ENCODE measurements around the gene SUMO3. TPM values are rescaled to one million over a fixed set of nuclear protein-coding genes. Genes with fewer than 3 reads are reported as not detected.

The SUMO3 gene
- total RNA-seq, 1 experiment from 2014 or later: 70.3 TPM

DNA sequence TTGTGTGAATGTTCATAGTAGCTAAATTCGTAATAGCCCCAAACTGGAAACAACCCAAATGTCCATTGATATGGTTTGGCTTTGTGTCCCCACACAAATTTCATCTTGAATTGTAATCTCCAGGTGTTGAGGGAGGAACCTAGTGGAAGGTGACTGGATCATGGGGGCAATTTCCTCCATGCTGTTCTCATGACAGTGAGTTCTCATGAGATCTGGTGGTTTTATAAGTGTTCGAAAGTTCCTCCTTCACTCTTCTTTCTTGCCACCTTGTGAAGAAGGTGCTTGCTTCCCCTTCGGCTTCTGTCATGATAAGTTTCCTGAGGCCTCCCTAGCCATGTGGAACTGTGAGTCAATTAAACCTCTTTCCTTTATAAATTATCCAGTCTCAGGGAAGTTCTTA, 27.5 kb downstream of the SUMO3 start:
- peak; percentile 72 for DNase-seq
- Histone ChIP-seq H3K79me2 (ENCODE audit: low read length) (peaks cover 97% of the 10 kb centered on the region), H3K4me2 (ENCODE audit: low read depth, low read length, poor library complexity, severe bottlenecking) (peak overlapping the region; percentile 59), H3K36me3 (ENCODE audit: insufficient read depth, low read length) (peaks cover 25% of the 10 kb centered on the region), H3K4me3 (ENCODE audit: low read length) (peak overlapping the region; percentile 28), H3K9ac (ENCODE audit: low read length) (peak overlapping the region; percentile 17; the same call in 1 of the 2 replicates), H2AFZ (ENCODE audit: low read length) (no peak overlapping the region), H3K27ac (ENCODE audit: low read length) (peak overlapping the region; percentile 81), H3K4me1 (ENCODE audit: low read length) (peaks cover 51% of the 10 kb centered on the region), H3K9me3 (ENCODE audit: low read length) (no peaks in the 10 kb centered on the region), H4K20me1 (ENCODE audit: insufficient read depth, low read depth, low read length) (peaks cover 63% of the 10 kb centered on the region), H3K9me2 (replicated peaks; ENCODE audit: insufficient read depth, low read length) (no peaks in the 10 kb centered on the region), H3K27me3 (ENCODE audit: low read length) (no peaks in the 10 kb centered on the region)

DNA sequence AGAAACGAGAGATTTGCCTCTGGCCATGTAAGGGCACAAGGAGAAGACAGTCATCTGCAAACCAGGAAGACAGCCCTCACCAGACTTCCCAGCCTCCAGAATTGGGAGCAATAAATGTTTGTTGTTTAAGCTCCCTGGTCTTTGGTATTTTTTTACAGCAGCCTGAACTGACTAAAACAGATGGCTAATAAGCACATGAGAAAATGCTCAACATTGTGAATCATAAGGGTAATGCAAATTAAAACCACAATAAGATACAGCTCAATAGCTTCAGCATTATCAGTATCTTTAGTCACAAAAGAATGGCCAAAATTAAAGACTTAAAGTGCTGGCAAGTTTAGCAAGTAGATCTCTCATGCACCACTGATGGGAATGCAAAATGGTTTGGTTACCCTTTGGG, 28.0 kb downstream of the SUMO3 start:
- Histone ChIP-seq H3K27me3 (ENCODE audit: low read length) (no peaks in the 10 kb centered on the region), H3K9me2 (replicated peaks; ENCODE audit: insufficient read depth, low read length) (no peaks in the 10 kb centered on the region), H4K20me1 (ENCODE audit: insufficient read depth, low read depth, low read length) (peaks cover 68% of the 10 kb centered on the region), H3K4me2 (ENCODE audit: low read depth, low read length, poor library complexity, severe bottlenecking) (peak overlapping the region; percentile 59), H3K9me3 (ENCODE audit: low read length) (no peaks in the 10 kb centered on the region), H3K79me2 (ENCODE audit: low read length) (peaks cover 99% of the 10 kb centered on the region), H3K4me1 (ENCODE audit: low read length) (peaks cover 51% of the 10 kb centered on the region), H3K9ac (ENCODE audit: low read length) (no peak overlapping the region), H3K4me3 (ENCODE audit: low read length) (peak overlapping the region; percentile 28), H2AFZ (ENCODE audit: low read length) (no peak overlapping the region), H3K36me3 (ENCODE audit: insufficient read depth, low read length) (peaks cover 30% of the 10 kb centered on the region), H3K27ac (ENCODE audit: low read length) (peak overlapping the region; percentile 81)
- DNase-seq: peak; percentile 59

DNA sequence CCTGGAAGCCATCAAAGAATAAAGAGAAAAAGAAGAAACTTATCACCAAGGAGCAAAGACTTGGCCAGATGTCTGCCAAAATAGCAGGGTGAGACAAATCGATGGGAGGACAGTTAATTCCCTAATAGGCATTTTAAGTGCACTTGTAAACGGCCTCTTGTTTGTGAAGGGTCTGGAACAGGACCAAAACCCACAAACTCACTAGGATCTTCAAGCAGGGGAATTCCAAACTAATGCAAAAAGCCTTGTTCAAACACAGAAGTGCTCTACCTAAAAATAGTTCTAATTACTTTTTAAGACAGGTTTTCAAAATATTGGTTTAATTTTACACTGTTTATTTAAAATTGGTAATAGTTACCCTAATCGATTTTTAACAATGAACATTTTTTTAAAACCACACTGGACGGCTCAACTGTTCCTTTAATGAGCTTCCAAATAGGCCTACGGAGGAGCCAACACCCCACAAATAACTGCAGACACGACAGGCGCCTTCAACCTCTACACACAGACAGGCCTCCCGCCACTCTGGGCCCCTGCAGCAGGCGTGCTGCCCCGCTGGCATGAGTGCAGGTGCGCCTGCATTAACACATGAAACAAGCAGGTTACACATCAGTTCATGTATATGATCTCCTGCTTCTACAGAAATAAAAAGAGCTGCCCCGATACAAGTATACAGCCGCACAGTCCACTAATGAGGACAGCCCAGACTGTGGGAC, 32.1 kb downstream of the SUMO3 start:
- H4K20me1 ChIP-seq (ENCODE audit: insufficient read depth, low read depth, low read length): peaks cover 65% of the 10 kb centered on the region
- H3K27ac ChIP-seq (ENCODE audit: low read length): no peak overlapping the region
- no peak overlapping the region for H3K9ac ChIP-seq (ENCODE audit: low read length)
- no peak overlapping the region for H3K4me2 ChIP-seq (ENCODE audit: low read depth, low read length, poor library complexity, severe bottlenecking)
- peaks cover 28% of the 10 kb centered on the region for H3K36me3 ChIP-seq (ENCODE audit: insufficient read depth, low read length)
- H3K79me2 ChIP-seq (ENCODE audit: low read length): peaks cover 98% of the 10 kb centered on the region
- no peaks in the 10 kb centered on the region for H3K27me3 ChIP-seq (ENCODE audit: low read length)
- no peaks in the 10 kb centered on the region for H3K9me2 ChIP-seq (replicated peaks; ENCODE audit: insufficient read depth, low read length)
- peaks cover 16% of the 10 kb centered on the region for H3K4me1 ChIP-seq (ENCODE audit: low read length)
- no peak overlapping the region for H3K4me3 ChIP-seq (ENCODE audit: low read length)
- no peaks in the 10 kb centered on the region for H3K9me3 ChIP-seq (ENCODE audit: low read length)
- H2AFZ ChIP-seq (ENCODE audit: low read length): no peak overlapping the region
- no peak for DNase-seq

DNA sequence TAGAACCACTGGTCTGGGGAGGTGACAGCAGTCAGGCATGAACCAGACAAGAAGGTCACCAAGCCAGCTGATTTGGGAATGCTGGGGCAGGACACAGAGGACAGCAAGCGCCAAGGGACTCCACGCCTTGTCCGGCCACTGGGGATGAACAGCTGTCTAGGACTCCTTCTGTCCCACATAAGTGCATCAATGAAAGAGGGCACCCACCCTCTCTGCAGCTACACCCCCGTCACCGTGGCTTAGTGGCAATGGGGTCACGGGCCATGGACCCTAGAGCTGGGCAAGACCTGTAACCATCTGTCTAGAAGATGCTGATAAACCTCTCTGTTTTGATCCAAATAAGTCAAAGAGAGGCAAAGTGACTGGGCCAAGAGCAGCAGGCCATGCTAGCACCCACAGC, 33.1 kb downstream of the SUMO3 start:
- no peak overlapping the region for H3K27ac ChIP-seq (ENCODE audit: low read length)
- H3K4me1 ChIP-seq (ENCODE audit: low read length): peaks cover 6% of the 10 kb centered on the region
- H3K27me3 ChIP-seq (ENCODE audit: low read length): no peaks in the 10 kb centered on the region
- H3K4me2 ChIP-seq (ENCODE audit: low read depth, low read length, poor library complexity, severe bottlenecking): no peak overlapping the region
- no peaks in the 10 kb centered on the region for H3K9me2 ChIP-seq (replicated peaks; ENCODE audit: insufficient read depth, low read length)
- no peak overlapping the region for H2AFZ ChIP-seq (ENCODE audit: low read length)
- H3K9ac ChIP-seq (ENCODE audit: low read length): no peak overlapping the region
- no peaks in the 10 kb centered on the region for H3K9me3 ChIP-seq (ENCODE audit: low read length)
- H3K79me2 ChIP-seq (ENCODE audit: low read length): peaks cover 97% of the 10 kb centered on the region
- peaks cover 28% of the 10 kb centered on the region for H3K36me3 ChIP-seq (ENCODE audit: insufficient read depth, low read length)
- no peak for DNase-seq
- H4K20me1 ChIP-seq (ENCODE audit: insufficient read depth, low read depth, low read length): peaks cover 56% of the 10 kb centered on the region
- H3K4me3 ChIP-seq (ENCODE audit: low read length): no peak overlapping the region

DNA sequence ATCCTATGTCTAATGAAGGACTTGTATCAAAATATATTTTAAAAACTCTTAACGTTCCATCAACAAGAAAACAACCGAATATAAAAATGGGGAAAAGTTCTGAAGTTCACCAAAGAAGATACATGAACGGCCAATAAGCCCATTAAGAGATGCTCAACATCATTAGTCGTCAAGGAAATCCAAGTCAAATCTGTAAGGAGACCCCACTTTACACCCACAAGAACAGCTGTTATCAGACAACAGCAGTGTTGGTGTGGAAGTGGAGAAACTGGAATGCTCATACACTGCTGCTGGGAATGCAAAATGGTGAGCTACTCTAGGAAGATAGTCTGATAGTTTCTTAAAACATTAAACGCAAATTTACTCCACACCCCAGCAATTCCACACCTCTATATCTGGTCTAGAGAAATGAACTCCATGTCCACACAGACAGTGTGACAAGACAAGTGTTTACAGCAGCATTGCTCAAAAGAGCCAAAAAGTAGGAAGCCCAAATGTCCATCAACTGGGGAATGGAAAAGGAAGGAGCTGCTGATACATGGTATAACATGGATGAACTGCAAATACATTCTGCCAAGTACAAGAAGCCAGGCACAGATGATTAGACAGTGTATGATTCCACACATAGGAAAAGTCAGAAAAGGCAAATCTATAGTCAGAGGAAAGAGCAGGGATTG, 34.7 kb downstream of the SUMO3 start:
- peaks cover 47% of the 10 kb centered on the region for H4K20me1 ChIP-seq (ENCODE audit: insufficient read depth, low read depth, low read length)
- no peak overlapping the region for H3K9ac ChIP-seq (ENCODE audit: low read length)
- no peak overlapping the region for H3K4me3 ChIP-seq (ENCODE audit: low read length)
- peaks cover 93% of the 10 kb centered on the region for H3K79me2 ChIP-seq (ENCODE audit: low read length)
- H3K4me1 ChIP-seq (ENCODE audit: low read length): no peaks in the 10 kb centered on the region
- H3K9me2 ChIP-seq (replicated peaks; ENCODE audit: insufficient read depth, low read length): no peaks in the 10 kb centered on the region
- H2AFZ ChIP-seq (ENCODE audit: low read length): no peak overlapping the region
- H3K9me3 ChIP-seq (ENCODE audit: low read length): no peaks in the 10 kb centered on the region
- peaks cover 28% of the 10 kb centered on the region for H3K36me3 ChIP-seq (ENCODE audit: insufficient read depth, low read length)
- no peak for DNase-seq
- H3K27me3 ChIP-seq (ENCODE audit: low read length): no peaks in the 10 kb centered on the region
- H3K4me2 ChIP-seq (ENCODE audit: low read depth, low read length, poor library complexity, severe bottlenecking): no peak overlapping the region
- H3K27ac ChIP-seq (ENCODE audit: low read length): no peak overlapping the region

DNA sequence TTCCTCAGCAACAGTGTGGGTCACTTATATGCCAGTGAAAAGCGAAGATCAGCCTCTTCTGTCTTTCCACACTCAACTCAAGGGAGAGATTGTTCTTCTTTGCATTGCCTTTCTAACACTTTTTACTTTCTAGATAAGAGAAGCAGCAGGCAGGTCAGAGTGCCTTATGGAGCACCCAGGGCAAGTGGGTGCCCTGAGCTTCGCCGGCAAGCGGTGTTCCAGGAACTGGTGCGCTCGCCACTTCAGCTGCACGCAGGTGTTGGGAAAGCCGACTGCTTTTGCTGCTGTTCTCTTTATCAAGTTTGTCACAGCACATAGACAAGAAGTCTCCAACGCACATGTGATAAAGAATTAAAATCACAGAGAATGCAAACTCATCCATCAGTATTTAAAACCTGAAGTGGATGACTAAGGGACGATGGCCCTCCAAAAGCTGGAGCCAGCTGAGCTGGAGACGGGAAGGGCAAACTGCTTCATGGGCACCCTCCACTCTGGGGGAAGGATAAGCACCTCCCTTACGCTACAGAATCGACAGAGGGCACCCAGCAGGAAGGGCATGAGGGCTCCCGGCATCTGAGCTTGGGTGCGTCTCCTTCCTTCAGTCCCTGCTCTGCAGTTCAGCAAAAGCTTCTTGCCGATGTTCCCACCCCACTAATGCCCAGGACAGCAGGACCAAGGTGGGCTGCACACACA, 36.9 kb downstream of the SUMO3 start:
- Histone ChIP-seq H3K4me1 (ENCODE audit: low read length) (no peaks in the 10 kb centered on the region), H3K79me2 (ENCODE audit: low read length) (peaks cover 81% of the 10 kb centered on the region), H3K27me3 (ENCODE audit: low read length) (no peaks in the 10 kb centered on the region), H3K27ac (ENCODE audit: low read length) (no peak overlapping the region), H2AFZ (ENCODE audit: low read length) (no peak overlapping the region), H4K20me1 (ENCODE audit: insufficient read depth, low read depth, low read length) (peaks cover 38% of the 10 kb centered on the region), H3K36me3 (ENCODE audit: insufficient read depth, low read length) (peaks cover 30% of the 10 kb centered on the region), H3K4me2 (ENCODE audit: low read depth, low read length, poor library complexity, severe bottlenecking) (no peak overlapping the region), H3K9me2 (replicated peaks; ENCODE audit: insufficient read depth, low read length) (no peaks in the 10 kb centered on the region), H3K9ac (ENCODE audit: low read length) (no peak overlapping the region), H3K9me3 (ENCODE audit: low read length) (no peaks in the 10 kb centered on the region), H3K4me3 (ENCODE audit: low read length) (no peak overlapping the region)
- DNase-seq: no peak

DNA sequence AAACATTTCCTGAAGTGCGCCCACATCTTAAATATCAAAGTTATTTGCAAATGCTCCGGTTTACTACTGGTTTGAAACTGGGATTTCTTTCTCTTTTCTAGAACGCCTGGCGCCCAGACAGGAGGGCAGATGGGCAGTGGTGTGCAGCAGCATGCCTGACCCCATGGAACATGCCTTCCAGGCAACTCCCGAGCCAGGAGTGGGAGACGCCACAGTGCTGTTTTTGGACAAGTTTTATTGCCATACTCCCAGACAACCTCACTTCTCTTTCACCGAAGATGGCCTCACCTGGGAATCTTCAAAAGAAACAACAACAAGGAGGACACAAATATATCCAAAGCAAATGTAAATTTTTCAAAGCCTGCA, 37.7 kb downstream of the SUMO3 start:
- Histone ChIP-seq H3K9me3 (ENCODE audit: low read length) (no peaks in the 10 kb centered on the region), H3K27me3 (ENCODE audit: low read length) (no peaks in the 10 kb centered on the region), H3K27ac (ENCODE audit: low read length) (no peak overlapping the region), H3K4me3 (ENCODE audit: low read length) (no peak overlapping the region), H3K9me2 (replicated peaks; ENCODE audit: insufficient read depth, low read length) (no peaks in the 10 kb centered on the region), H3K4me1 (ENCODE audit: low read length) (no peaks in the 10 kb centered on the region; the same call in 1 of the 2 replicates), H2AFZ (ENCODE audit: low read length) (no peak overlapping the region), H3K4me2 (ENCODE audit: low read depth, low read length, poor library complexity, severe bottlenecking) (no peak overlapping the region), H3K36me3 (ENCODE audit: insufficient read depth, low read length) (peaks cover 25% of the 10 kb centered on the region), H4K20me1 (ENCODE audit: insufficient read depth, low read depth, low read length) (peaks cover 31% of the 10 kb centered on the region), H3K9ac (ENCODE audit: low read length) (no peak overlapping the region), H3K79me2 (ENCODE audit: low read length) (peaks cover 81% of the 10 kb centered on the region)
- DNase-seq: no peak

DNA sequence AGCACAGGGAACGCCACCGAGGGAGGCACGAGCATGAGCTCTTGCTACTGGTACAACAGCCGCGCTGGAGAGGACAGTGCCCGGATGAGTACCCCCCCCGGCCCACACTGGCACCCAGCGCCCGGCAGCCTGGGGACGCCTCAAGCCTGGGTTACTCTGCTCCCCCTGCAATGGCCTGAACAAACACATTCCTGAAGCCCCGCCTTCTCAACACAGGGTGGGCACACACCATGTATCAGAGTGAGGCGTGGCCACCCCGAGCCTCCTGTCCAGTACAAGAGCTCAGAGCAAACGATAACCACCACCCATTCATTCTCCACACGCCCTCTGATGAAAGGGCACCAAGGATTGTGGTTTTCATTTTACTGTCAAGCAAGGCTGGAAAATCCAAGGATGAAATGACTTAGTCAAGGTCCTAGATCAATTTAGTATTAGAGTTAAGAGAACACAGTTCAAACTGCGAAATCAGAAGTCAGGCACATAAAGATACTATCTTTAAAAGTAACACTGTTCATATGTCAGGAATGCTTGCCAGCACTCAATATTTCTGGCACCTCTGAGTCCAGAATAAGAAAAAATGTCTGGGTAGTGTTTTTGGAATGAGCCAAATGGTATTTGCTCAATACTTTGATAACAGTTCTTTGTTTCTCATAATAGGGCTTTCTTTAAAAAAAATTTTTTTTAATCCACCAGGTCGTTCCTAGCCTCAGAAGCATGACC, 38.3 kb downstream of the SUMO3 start:
- H3K9ac ChIP-seq (ENCODE audit: low read length): no peak overlapping the region
- H3K4me3 ChIP-seq (ENCODE audit: low read length): no peak overlapping the region
- peaks cover 26% of the 10 kb centered on the region for H3K36me3 ChIP-seq (ENCODE audit: insufficient read depth, low read length)
- no peak overlapping the region for H3K4me2 ChIP-seq (ENCODE audit: low read depth, low read length, poor library complexity, severe bottlenecking)
- H3K27me3 ChIP-seq (ENCODE audit: low read length): no peaks in the 10 kb centered on the region
- H3K9me2 ChIP-seq (replicated peaks; ENCODE audit: insufficient read depth, low read length): no peaks in the 10 kb centered on the region
- peaks cover 4% of the 10 kb centered on the region; the same call in 1 of the 2 replicates for H3K4me1 ChIP-seq (ENCODE audit: low read length)
- DNase-seq: no peak
- peaks cover 25% of the 10 kb centered on the region for H4K20me1 ChIP-seq (ENCODE audit: insufficient read depth, low read depth, low read length)
- peaks cover 76% of the 10 kb centered on the region for H3K79me2 ChIP-seq (ENCODE audit: low read length)
- no peak overlapping the region for H3K27ac ChIP-seq (ENCODE audit: low read length)
- no peaks in the 10 kb centered on the region for H3K9me3 ChIP-seq (ENCODE audit: low read length)
- H2AFZ ChIP-seq (ENCODE audit: low read length): no peak overlapping the region

Data from Karpas-422 (cell line).